ENCODE data around the gene CTTN. TPM values are rescaled to one million over a fixed set of nuclear protein-coding genes. Genes with fewer than 3 reads are reported as not detected.

CTTN gene
- total and polyA plus RNA-seq, 9 of the 15 experiments (the other 6 are each of a cell fraction or from before 2014, with no cell fraction given): 9.9 to 158 (median 99.7) TPM

DNA sequence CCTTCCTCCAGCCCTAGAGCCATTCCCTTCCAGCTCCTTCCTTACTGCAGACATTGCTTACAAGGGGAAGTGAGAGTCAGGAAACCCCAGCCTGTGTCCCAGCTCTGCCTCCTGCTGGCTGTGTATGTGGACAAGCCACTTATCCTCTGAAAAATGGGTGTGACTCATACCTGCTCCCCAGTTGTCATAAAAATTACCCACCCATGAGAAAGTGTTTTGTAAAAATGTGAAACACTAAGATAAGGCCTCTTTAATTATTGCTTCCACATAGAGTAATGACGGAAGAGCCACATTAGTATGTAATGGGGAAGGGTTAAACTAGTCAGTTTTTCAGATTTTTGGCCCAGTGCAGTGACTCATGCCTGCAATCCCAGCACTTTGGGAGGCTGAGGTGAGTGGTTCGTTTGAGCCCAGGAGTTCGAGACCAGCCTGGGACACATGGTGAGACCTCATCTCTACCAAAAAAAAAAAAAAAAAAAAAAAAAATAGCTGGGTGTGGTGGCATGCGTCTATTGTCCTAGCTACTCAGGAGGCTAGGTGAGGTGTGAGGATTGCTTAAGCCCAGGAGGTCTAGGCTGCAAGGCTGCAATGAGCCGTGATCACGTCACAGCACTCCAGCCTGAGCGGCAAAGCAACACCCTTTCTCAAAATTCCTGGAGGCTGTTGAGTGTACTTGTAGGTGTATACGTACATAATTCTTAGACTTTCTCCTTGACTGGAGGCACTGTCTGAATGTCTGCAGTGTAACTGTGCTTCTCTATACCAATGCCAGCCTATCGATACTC, 84.9 kb downstream of the CTTN start (continued):
- TF ChIP-seq, protein P1, sequence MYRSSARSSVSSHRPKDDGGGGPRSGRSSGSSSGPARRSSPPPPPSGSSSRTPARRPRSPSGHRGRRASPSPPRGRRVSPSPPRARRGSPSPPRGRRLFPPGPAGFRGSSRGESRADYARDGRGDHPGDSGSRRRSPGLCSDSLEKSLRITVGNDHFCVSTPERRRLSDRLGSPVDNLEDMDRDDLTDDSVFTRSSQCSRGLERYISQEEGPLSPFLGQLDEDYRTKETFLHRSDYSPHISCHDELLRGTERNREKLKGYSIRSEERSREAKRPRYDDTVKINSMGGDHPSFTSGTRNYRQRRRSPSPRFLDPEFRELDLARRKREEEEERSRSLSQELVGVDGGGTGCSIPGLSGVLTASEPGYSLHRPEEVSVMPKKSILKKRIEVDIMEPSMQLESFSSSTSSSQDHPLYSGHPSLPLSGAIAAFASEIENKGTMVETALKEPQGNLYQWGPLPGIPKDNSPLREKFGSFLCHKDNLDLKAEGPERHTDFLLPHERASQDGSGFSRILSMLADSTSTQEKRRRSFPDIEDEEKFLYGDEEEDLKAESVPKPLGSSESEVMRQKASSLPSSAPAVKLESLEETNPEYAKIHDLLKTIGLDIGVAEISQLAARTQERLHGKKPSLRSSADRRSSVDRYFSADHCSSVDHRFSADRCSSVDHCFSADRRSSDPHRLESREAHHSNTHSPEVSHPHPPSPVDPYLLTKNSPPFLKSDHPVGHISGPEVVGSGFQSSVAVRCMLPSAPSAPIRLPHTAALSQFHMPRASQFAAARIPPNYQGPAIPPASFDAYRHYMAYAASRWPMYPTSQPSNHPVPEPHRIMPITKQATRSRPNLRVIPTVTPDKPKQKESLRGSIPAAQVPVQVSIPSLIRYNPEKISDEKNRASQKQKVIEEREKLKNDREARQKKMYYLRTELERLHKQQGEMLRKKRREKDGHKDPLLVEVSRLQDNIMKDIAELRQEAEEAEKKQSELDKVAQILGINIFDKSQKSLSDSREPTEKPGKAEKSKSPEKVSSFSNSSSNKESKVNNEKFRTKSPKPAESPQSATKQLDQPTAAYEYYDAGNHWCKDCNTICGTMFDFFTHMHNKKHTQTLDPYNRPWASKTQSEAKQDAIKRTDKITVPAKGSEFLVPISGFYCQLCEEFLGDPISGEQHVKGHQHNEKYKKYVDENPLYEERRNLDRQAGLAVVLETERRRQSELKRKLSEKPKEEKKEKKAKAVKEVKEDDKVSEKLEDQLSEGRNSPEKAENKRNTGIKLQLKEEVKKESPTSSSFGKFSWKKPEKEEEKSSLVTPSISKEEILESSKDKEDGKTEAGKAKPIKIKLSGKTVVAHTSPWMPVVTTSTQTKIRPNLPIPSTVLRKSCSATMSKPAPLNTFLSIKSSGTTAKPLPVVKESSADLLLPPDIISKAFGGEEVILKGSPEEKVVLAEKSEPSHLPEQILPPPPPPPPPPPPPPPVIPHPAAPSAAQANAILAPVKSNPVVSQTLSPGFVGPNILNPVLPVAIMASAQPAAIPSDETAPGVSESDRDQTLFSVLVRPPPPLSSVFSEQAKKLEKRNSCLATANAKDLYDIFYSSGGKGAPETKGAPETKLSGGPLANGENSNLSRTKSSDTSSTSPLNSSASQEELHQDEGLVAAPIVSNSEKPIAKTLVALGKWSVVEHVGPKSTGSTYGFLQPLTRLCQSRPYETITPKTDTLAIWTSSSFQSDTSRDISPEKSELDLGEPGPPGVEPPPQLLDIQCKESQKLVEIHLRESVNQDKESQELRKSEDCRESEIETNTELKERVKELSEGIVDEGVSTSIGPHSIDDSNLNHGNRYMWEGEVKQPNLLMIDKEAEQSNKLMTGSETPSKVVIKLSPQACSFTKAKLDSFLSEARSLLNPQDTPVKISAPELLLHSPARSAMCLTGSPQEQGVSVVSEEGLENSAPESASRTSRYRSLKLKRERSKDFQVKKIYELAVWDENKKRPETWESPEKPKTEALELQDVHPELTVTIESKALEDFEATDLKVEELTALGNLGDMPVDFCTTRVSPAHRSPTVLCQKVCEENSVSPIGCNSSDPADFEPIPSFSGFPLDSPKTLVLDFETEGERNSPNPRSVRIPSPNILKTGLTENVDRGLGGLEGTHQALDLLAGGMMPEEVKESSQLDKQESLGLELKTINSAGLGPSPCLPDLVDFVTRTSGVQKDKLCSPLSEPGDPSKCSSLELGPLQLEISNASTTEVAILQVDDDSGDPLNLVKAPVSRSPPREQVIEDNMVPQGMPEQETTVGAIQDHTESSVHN (IDR thresholded peaks at IDR 0.05; ENCODE audit: borderline replicate concordance in 1 of 2, low read depth in 1 of 2): 0 out of 4 replicates have a peak, but pooled peaks of 1 of the 2 experiments have one; percentile 28
- peak; percentile 72; the same call in 1 of the 2 replicates for TF ChIP-seq SMARCE1 (IDR thresholded peaks at IDR 0.05)
- TF ChIP-seq NFRKB (IDR thresholded peaks at IDR 0.05; ENCODE audit: low read depth): no peak
- no peak for TF ChIP-seq POLR2AphosphoS2 (IDR thresholded peaks at IDR 0.05; ENCODE audit: low read length)
- TF ChIP-seq, protein P2, sequence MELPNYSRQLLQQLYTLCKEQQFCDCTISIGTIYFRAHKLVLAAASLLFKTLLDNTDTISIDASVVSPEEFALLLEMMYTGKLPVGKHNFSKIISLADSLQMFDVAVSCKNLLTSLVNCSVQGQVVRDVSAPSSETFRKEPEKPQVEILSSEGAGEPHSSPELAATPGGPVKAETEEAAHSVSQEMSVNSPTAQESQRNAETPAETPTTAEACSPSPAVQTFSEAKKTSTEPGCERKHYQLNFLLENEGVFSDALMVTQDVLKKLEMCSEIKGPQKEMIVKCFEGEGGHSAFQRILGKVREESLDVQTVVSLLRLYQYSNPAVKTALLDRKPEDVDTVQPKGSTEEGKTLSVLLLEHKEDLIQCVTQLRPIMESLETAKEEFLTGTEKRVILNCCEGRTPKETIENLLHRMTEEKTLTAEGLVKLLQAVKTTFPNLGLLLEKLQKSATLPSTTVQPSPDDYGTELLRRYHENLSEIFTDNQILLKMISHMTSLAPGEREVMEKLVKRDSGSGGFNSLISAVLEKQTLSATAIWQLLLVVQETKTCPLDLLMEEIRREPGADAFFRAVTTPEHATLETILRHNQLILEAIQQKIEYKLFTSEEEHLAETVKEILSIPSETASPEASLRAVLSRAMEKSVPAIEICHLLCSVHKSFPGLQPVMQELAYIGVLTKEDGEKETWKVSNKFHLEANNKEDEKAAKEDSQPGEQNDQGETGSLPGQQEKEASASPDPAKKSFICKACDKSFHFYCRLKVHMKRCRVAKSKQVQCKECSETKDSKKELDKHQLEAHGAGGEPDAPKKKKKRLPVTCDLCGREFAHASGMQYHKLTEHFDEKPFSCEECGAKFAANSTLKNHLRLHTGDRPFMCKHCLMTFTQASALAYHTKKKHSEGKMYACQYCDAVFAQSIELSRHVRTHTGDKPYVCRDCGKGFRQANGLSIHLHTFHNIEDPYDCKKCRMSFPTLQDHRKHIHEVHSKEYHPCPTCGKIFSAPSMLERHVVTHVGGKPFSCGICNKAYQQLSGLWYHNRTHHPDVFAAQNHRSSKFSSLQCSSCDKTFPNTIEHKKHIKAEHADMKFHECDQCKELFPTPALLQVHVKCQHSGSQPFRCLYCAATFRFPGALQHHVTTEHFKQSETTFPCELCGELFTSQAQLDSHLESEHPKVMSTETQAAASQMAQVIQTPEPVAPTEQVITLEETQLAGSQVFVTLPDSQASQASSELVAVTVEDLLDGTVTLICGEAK (IDR thresholded peaks at IDR 0.05): no peak
- TF ChIP-seq, protein P2 (CRISPR knock-in tag; IDR thresholded peaks at IDR 0.05): no peak
- TF ChIP-seq RCOR1 (IDR thresholded peaks at IDR 0.05; ENCODE audit: borderline replicate concordance in 1 of 2, low read depth in 2 of 2, low read length in 2 of 2): peak in 1 of 2 experiments; percentile 77; a peak in 1 of 4 replicates
- no peak for TF ChIP-seq KDM5B (IDR thresholded peaks at IDR 0.05; ENCODE audit: insufficient replicate concordance, low read depth, low read length)
- no peak for TF ChIP-seq RBM25 (IDR thresholded peaks at IDR 0.05; ENCODE audit: low read depth, low read length, severe bottlenecking)

All from K562 (cell line).